ENCODE data around the gene ZNF574.
A peak's percentile ranks its signal among the peaks of the same experiment; 100 is the strongest.

Gene ZNF574

GRCh38 chr19:42122691-42123607 lies 47.0 kb downstream of the ZNF574 start:
- DNase-seq (ENCODE audit: low read depth in 2 of 2, low spot score in 1 of 2) = peak; percentile 40 to 54

DNA sequence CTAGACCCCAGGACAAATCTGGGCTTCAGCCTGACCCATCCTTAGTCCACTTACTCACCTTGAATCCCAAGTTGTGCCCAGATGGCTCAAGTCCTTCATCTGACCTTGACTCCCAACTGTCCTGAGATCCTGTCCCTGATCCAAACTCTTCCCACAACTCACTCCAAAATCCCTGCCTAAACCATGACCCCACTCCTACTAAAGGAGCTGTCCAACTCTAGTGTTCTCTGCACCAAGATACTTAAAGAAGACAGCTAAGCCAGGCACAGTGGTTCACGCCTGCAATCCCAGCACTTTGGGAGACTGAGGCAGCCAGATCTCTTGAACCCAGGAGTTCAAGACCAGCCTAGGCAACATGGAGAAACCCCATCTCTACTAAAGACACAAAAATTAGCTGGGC lies 47.8 kb downstream of the ZNF574 start:
- DNase-seq (ENCODE audit: low read depth in 2 of 2, low spot score in 1 of 2) = no peak

DNA sequence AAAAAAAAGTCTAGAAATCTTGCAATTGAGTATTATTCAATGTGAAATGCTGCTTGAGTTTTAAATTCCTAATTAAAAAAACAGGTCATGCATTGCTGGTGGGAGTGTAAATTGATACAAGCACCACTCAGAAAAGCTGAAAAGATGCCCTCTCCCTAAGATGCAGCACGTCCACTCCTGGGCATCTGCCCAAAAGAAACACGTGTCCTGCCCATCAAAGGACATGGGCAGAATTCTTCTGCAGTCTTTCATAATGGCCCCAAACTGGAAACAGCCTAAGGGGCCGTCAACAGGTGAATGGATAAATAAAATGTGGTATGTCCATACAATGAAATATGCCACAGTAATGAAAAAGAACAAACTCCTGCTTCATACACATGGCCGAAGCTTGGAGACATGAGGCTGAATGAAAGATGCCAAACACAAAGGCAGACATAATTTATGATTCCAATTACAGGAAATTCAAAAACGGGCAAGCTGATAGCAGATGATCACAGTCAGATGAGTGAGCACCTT lies 48.5 kb downstream of the ZNF574 start:
- DNase-seq (ENCODE audit: low read depth in 2 of 2, low spot score in 1 of 2) = no peak

GRCh38 chr19:42125536-42125935 lies 49.6 kb downstream of the ZNF574 start:
- no peak for DNase-seq (ENCODE audit: low read depth in 2 of 2, low spot score in 1 of 2)

GRCh38 chr19:42126574-42126973 lies 50.6 kb downstream of the ZNF574 start:
- no peak for DNase-seq (ENCODE audit: low read depth in 2 of 2, low spot score in 1 of 2)

DNA sequence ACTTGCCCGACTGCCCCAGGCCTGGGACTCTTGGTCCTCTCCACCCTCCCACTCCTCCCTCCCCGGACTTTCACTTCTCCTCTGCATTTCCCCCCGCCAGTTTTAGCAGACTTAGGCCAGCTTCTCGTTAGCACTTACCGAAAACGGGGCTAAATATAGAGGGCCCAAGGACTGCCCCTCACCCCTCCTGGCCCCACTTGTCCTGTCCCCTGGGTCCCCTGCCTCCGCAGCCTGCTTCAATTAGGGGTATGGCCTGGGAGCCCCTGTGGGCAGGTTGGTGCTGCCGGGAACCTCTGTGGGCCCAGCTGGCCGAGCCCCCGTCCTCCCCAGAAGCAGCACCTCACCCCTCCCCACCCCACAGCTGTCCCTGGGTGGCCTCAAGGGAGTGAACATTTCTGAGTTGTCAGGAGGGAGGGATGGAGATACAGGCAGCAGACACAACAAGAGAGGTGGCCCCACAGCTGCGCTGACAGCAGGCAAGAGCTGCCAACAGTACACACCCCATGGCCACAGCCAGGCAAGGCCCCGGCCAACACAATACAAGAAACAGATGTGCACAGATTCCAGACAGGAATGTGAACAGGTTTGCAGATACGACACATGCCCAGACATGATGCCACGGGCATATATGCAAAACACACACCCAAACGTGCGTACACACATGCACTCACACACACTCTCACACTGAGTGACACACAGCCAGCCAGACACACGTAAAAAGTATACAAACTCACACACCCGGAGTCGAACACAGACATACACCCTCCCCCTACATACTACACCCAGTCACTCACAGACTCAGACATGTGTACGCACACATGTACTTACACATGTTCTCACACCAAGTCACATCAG lies 53.7 kb downstream of the ZNF574 start:
- DNase-seq (ENCODE audit: low read depth in 2 of 2, low spot score in 1 of 2) = no peak

DNA sequence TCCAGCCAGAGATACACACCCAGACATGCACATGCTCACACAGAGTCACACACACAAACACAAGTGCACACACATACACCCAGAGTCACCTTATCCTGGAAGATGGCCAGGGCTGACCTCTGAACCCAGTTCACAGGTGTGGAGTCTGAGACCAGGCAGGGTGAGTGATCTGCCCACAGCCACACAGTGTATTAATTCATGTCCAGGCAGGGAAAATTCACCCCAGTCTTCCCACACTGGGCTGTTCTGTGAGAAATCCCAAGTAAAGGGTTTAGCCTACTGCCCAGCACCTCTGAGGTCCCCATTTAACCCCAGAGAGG lies 54.2 kb downstream of the ZNF574 start:
- no peak for DNase-seq (ENCODE audit: low read depth in 2 of 2, low spot score in 1 of 2)

Measured in stimulated activated CD8-positive, alpha-beta memory T cell treated with anti-CD3 and anti-CD28 coated beads, Interleukin-4, amount 100 ng/mL, for 4 hours (primary cell).